Glutamatergic neuron (in vitro differentiated cells): Measurements from ENCODE around the gene EMILIN2. TPM values are rescaled to one million over a fixed set of nuclear protein-coding genes. Genes with fewer than 3 reads are reported as not detected.
A peak's percentile ranks its signal among the peaks of the same experiment; 100 is the strongest.

Experiments used
- DNase-seq: peaks from one replicate; pipeline ENCODE4 v3.0.0; 2022
- H3K27ac Mint-ChIP-seq: one replicate; pipeline ENCODE4 v1.8.0; 2020; ENCODE audit warnings: mild to moderate bottlenecking, mixed read lengths, inconsistent platforms; ENCODE audit not compliant: unreplicated experiment
- H3K27me3 Mint-ChIP-seq: one replicate; pipeline ENCODE4 v1.8.0; 2020; ENCODE audit warnings: mild to moderate bottlenecking, moderate library complexity, mixed read lengths, inconsistent platforms; ENCODE audit not compliant: unreplicated experiment
- H3K36me3 Mint-ChIP-seq: one replicate; pipeline ENCODE4 v1.8.0; 2020; ENCODE audit warnings: mild to moderate bottlenecking, mixed read lengths, inconsistent platforms; ENCODE audit not compliant: unreplicated experiment
- H3K4me1 Mint-ChIP-seq: one replicate; pipeline ENCODE4 v1.8.0; 2020; ENCODE audit warnings: mild to moderate bottlenecking, low read depth, mixed read lengths, inconsistent platforms; ENCODE audit not compliant: unreplicated experiment
- H3K4me3 Mint-ChIP-seq: one replicate; pipeline ENCODE4 v1.8.0; 2020; ENCODE audit warnings: mild to moderate bottlenecking, mixed read lengths, inconsistent platforms; ENCODE audit not compliant: unreplicated experiment
- H3K9me3 Mint-ChIP-seq: one replicate; pipeline ENCODE4 v1.8.0; 2020; ENCODE audit warnings: mild to moderate bottlenecking, moderate library complexity, mixed read lengths, inconsistent platforms; ENCODE audit not compliant: unreplicated experiment
- CTCF ChIP-seq: fragments of 200-600 bp; sonication (generic); IDR thresholded peaks from one replicate; pipeline ENCODE4 v1.5.0; 2021; ENCODE audit not compliant: partially characterized antibody, unreplicated experiment
- total RNA-seq: library from RNA; stranded (reverse); fragmentation: NEBNext Ultra II Directional; extraction: Animal tissue kit (Norgen Biotek cat#: 25700); gene quantifications from one replicate; pipeline ENCODE4 v1.2.1, GENCODE V29; 2021; ENCODE audit not compliant: unreplicated experiment

Gene EMILIN2
- total RNA-seq, 1 donor from 2014 or later = 4.1 TPM

GRCh38 chr18:2891526-2892431 is 45.0 kb downstream of the EMILIN2 start:
- DNase-seq = no peak
- TF ChIP-seq CTCF = no peak
- H3K4me1 Mint-ChIP-seq = peaks cover 3% of the 10 kb centered on the region
- no peak overlapping the region for H3K27ac Mint-ChIP-seq
- no peaks in the 10 kb centered on the region for H3K9me3 Mint-ChIP-seq
- no peaks in the 10 kb centered on the region for H3K27me3 Mint-ChIP-seq
- H3K36me3 Mint-ChIP-seq = peaks cover 6% of the 10 kb centered on the region
- H3K4me3 Mint-ChIP-seq = no peak overlapping the region

- H3K4me1 Mint-ChIP-seq = peaks cover 6% of the 10 kb centered on the region
- H3K4me3 Mint-ChIP-seq = no peak overlapping the region
- no peak for DNase-seq
- H3K36me3 Mint-ChIP-seq = peaks cover 6% of the 10 kb centered on the region
- no peaks in the 10 kb centered on the region for H3K27me3 Mint-ChIP-seq
- TF ChIP-seq CTCF = no peak
- no peak overlapping the region for H3K27ac Mint-ChIP-seq
- H3K9me3 Mint-ChIP-seq = peaks cover 2% of the 10 kb centered on the region
Observed at GRCh38 chr18:2893056-2893455, 46.2 kb downstream of the EMILIN2 start.

GRCh38 chr18:2893676-2894075 is 46.9 kb downstream of the EMILIN2 start:
- TF ChIP-seq CTCF = no peak
- H3K36me3 Mint-ChIP-seq = peaks cover 6% of the 10 kb centered on the region

GRCh38 chr18:2894131-2894840 is 47.5 kb downstream of the EMILIN2 start:
- Mint-ChIP-seq H3K36me3 (peaks cover 6% of the 10 kb centered on the region), H3K4me1 (peaks cover 6% of the 10 kb centered on the region), H3K4me3 (no peak overlapping the region), H3K9me3 (peaks cover 5% of the 10 kb centered on the region), H3K27me3 (no peaks in the 10 kb centered on the region), H3K27ac (no peak overlapping the region)
- DNase-seq = no peak
- TF ChIP-seq CTCF = no peak

More at GRCh38 chr18:2893676-2894075, 46.9 kb downstream of the EMILIN2 start:
- Mint-ChIP-seq H3K9me3 (peaks cover 5% of the 10 kb centered on the region), H3K4me1 (peaks cover 6% of the 10 kb centered on the region), H3K27me3 (no peaks in the 10 kb centered on the region), H3K4me3 (no peak overlapping the region), H3K27ac (no peak overlapping the region)
- DNase-seq = no peak

GRCh38 chr18:2894841-2895370 is 48.1 kb downstream of the EMILIN2 start:
- DNase-seq = no peak
- Mint-ChIP-seq H3K27ac (peak overlapping the region; percentile 68), H3K27me3 (no peaks in the 10 kb centered on the region), H3K9me3 (peaks cover 5% of the 10 kb centered on the region), H3K4me3 (no peak overlapping the region), H3K4me1 (peaks cover 6% of the 10 kb centered on the region), H3K36me3 (peaks cover 6% of the 10 kb centered on the region)
- no peak for TF ChIP-seq CTCF
